Measurements from ENCODE around the gene MTCL1.

MTCL1 gene

DNA sequence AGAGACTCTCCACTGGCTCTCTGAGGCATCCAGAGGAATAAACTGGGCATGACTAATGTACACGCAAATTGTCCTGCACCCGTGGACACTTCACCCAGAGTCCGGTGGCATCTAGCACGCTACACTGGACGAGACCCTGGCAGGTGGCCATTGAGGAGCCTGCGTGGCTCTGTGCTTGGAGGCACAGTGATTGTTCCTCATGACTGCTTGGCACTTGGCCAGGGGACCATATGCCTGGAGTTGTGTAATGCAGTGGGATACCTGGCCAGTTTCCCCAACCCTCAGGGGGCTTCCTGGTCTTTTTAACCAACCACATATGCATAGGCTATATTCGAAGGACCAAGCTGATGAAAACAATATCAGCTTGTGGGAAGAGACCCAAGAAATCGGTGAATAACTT is 66.6 kb downstream of the MTCL1 start:
- DNase-seq (ENCODE audit: low spot score), result no peak

DNA sequence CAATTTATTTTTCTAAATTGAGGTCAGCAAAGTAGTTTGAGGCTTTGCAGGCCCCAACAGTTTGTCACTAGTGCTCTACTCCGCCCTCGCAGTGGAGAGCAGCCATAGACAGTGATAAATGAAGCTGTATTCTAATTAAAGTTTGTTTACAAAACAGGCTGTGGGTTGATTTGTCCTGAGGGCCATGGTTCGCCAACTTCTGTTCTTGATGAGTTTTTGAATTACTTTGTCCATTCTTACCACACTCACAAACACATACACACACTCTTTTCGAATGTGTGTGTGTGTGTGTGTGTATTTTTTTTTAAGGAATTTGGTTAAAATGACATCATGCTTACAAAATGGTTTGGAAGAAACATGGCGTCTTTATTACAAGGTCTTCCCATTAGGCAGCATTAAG is 68.6 kb downstream of the MTCL1 start:
- DNase-seq (ENCODE audit: low spot score), result no peak

DNA sequence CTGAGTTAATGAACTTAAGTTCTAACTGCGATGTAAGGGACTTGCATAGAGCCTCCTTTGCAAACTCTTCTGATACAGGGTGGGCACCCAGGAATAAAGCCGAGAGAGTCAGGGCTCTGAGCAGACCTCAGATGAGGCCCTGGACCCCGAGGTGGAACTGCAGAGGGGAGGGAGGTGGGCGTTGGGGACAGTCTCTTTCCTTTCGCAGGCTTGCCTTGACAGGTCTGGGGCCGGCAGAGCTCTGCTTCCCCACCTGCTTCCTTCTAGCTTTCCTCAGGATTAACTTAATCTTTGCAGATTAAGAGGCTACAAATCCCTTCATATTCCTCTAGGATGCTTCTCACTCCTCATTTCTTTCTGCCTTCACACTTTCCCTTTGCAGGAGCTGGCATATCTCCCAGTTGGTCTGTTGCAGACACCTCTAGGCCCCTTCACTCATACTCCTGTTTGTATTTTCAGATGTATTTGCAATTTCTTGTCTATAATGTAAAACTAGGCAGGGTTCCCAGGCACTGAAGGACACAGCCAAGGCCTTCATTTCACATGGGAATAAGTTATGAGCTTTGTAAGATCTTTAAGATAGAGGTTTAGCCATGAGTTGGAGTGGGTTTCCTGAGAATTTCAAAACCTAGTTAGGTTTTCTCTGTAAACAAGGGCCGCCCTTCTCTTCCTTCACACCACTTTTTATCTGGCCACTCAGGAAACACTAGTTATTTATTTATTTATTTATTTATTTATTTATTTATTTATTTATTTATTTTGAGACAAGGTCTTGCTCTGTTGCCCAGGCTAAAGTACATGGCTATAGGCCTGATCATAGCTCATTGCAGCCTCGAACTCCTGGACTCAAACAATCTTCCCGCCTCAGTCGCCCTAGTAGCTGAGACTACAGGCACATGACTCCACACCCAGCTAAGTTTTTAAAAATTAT is 70.9 kb downstream of the MTCL1 start:
- DNase-seq (ENCODE audit: low spot score), result no peak

DNA sequence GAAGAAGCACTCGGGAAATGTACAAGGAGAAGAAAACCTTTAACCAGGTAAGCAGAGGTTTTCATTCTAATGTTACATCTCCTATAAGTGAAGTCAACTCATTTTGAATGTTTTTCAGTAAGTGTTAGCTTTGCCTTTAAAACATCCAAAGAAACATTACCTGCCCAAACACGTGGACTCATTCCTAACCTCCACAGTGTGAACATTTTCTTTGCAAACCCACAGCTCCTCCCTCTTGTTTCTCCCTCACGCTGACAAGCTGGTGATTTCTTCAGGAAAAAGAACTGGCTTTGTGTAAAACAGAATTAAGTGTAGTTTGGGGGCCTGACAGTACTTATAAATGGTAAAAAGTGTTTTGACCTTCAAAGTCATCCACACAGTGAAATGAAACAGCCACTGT is 72.5 kb downstream of the MTCL1 start:
- no peak for DNase-seq (ENCODE audit: low spot score)

DNA sequence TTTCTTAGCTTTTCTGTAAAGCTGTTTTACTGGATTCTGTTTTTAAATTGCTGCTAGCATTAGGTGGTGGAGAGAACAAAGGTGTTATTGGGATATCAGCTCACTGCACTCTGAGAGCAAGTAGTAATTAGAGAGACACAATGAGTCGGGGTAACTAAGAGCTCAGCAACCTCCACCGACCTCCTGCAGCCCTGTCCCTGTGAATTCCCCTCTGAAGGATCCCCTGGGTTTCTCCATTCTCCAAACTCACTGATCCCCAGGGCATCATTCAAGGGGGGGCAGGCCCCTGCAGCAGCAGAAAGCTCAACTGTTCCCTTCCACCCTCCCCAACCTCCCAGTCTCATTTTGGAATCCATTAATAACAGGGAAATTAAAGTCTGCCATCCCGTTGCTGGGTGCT is 73.0 kb downstream of the MTCL1 start:
- no peak for DNase-seq (ENCODE audit: low spot score)

DNA sequence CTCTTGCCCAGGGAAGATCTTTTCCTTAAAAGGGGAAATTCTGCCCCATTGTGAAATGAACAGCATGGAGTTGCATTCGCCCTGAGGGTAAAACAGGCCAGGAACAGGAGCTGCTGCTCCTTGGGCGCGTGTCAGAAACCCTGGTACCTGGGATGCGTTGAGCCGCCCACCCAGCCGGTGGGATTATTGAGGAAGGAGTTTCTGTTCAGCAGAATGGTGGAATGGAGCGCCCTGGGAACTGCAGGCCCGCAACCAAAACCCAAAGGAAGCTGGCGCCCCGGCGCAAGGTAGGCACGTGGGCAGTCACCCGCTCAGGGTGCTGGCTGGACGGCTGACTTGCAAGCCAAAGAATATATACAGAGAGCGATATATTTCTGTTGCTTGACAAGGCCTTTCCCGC is 73.5 kb downstream of the MTCL1 start:
- DNase-seq (ENCODE audit: low spot score), result no peak

DNA sequence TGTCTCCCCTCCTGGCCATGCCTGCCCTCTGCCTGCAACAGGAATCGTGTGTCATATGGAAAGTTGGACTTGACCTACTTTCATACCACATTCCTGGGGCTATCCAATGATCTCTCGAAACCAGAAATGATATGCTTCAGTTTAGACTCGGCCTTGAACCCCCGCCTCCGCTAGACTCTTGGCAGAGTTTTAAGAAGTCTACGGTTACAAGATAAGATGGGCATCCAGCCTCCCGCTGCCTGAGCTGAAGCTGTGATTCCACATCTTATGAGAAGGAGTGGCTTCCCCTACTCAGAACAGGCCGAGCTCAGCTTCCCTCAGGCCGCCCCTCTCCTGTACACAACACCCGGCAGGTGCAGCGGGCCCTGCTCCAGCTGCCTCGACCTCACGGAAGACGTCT is 73.9 kb downstream of the MTCL1 start:
- DNase-seq (ENCODE audit: low spot score), result no peak

DNA sequence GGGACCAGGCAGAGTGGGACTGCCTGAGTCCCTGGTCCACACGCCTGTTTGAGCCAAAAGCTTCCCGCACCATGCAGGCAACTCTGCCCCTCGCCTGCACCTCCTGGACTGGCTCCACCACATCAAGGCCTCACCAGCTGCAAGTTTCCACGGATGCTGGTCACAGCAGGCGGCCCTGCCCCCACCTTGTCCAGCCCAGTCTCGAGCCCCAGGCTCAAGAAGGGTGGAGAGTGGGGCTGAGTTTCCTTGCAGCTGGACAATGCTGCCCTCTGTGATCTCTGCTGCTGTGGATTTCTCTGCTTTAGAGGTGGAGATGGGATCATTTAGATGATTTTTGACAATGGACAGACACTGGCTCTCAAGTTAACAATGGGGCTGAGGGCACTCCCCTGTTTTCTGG is 74.9 kb downstream of the MTCL1 start:
- peak; percentile 28 for DNase-seq (ENCODE audit: low spot score)

DNA sequence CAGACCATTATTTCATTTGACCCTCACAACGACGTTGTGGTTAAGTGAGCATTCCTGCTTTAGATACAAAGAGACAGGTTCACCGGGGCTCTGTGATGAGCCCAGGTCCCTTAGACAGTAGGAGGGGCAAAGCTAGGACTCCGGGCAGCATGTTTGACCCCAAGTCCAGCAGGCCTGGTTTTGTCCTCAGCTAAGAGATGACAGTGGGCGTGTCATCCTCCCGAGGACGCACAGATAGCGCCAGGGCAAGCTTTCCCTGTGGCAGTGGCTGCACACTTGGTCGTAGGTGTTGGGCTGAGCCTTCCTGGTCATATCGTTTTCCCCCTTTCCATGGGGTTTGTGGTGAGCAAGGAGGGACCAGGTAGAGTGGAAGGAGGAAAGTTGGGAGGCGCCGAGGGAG is 76.3 kb downstream of the MTCL1 start:
- DNase-seq (ENCODE audit: low spot score), result no peak

DNA sequence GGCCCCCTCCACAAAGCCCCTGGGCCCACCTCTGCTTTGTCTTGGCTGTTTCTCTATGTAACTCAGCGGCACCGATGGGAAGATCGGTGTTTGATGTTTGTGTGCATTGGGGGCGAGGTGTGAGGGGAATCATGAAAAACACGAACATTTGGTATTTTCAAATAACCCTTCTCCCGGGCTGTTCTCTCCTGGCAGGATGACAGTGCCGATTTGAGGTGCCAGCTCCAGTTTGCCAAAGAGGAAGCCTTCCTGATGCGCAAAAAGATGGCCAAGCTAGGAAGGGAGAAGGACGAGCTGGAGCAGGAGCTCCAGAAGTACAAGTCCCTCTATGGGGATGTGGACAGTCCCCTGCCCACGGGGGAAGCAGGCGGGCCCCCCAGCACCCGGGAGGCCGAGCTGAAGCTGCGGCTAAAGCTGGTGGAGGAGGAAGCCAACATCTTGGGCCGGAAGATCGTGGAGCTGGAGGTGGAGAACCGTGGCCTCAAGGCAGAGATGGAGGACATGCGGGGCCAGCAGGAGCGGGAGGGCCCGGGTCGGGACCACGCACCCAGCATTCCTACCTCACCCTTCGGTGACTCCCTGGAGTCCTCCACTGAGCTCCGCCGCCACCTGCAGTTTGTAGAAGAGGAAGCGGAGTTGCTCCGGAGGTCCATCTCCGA is 78.1 kb downstream of the MTCL1 start:
- no peak for DNase-seq (ENCODE audit: low spot score)

DNA sequence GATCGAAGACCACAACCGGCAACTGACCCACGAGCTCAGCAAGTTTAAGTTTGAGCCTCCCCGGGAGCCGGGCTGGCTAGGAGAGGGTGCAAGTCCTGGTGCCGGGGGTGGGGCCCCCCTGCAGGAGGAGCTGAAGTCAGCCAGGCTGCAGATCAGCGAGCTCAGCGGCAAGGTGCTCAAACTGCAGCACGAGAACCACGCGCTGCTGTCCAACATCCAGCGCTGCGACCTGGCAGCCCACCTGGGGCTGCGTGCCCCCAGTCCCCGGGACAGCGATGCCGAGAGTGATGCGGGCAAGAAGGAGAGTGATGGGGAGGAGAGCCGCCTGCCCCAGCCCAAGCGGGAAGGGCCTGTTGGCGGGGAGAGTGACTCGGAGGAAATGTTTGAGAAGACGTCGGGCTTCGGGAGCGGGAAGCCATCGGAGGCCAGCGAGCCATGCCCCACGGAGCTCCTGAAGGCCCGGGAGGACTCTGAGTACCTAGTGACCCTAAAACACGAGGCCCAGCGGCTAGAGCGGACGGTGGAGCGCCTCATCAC is 78.7 kb downstream of the MTCL1 start:
- DNase-seq (ENCODE audit: low spot score), result no peak

DNA sequence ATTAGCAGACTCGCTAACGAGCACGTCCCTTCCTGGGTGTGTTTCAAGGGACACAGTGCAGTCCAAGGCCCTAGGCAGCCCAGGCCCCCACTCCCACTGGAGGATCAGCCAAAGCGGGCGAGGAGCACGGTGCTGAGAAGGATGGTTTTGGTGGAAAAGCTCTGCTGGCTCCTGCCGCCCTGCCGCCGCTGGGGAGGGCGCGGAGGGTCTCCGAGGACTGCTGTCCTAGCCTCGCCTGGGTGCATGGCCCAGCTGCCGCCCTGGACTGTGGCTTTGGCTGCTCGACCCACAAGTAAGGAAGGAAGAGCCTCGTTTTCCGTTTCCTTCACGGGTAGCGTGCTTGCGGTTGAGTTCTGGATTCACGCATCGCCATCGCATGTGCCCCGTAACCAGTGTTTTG is 79.9 kb downstream of the MTCL1 start:
- no peak for DNase-seq (ENCODE audit: low spot score)

DNA sequence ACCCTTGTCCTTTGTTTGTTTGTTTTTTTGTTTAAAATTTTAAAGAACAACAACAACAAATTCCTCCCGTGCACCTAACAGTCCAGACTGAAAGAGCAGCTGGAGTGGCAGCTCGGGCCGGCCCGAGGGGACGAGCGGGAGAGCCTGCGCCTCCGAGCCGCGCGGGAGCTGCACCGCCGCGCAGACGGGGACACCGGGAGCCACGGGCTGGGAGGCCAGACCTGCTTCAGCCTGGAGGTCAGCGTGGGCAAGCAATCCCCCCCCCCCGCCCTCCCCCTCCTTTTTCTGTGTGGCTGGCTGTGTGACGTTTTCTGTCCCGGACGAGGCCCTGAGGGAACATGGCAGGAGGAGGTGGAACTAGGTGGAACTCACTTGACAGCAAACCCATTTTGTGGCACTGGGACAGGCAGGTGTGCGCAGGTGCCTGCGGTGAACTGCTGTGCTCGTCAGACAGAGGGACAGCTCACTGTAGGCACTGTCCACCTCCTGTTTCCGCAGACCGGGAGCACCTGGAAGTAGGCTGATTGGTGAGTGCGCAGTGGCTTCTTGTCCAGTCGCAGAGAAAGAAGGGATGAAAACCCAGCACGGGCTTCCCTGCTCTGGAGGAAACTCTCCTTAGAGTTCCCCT is 80.6 kb downstream of the MTCL1 start:
- DNase-seq (ENCODE audit: low spot score), result no peak

DNA sequence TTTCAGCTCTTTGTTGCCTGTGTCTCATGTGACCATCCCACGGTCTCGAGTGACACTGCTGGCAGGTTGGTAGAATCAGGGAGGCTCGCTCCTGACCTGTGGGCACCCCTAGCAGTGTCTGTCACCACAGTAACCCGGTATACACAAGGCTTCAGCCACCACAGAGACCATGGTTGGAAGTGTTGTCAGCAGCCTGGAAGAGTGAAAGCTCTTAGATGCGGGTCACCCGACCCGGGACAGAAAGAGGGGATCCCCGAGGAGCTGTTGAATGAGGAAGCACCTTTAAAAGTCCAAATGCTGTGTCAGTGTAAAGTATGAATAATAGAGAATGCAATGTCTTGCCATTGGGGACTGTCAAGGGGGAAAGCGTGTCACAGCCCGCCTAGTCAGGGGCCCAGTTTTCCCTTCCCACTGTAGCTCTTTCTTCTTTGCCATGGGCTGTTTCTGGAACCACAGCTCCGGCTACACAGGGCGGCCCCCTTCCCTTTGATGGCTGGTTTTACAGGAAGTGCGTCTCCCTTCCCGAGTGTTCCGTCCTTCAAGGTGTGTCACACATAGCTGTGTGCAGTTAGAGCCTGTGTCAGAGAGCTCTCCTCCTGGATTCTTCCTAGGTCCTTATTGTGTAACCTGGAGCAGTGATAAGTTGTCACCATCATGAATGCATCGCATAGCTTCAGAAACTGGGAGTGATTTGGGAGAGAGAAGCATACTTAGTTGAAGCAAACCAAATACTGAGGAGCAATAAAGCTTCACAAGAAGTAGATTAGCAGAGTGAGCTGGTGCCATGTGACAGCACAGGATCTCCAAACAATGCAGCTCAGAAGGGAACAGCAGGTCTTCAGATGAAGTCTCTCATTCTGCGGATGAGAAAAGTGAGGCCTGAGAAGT is 81.4 kb downstream of the MTCL1 start:
- no peak for DNase-seq (ENCODE audit: low spot score)

DNA sequence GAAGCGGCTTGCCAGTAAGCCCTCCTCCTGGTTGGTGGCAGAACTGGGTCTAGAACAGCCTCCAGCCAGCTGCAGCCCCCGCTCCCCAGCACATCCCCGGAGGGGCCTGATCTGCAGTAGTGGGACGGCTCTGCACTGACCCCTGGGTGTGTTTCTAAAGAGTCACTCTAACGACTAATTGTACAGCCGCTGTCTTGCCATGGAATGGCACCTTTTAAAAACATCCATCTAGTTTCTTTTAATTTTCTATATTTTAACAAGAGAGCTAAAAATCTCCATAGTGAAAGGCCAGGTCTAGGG is 82.0 kb downstream of the MTCL1 start:
- DNase-seq (ENCODE audit: low spot score), result peak; percentile 32

DNA sequence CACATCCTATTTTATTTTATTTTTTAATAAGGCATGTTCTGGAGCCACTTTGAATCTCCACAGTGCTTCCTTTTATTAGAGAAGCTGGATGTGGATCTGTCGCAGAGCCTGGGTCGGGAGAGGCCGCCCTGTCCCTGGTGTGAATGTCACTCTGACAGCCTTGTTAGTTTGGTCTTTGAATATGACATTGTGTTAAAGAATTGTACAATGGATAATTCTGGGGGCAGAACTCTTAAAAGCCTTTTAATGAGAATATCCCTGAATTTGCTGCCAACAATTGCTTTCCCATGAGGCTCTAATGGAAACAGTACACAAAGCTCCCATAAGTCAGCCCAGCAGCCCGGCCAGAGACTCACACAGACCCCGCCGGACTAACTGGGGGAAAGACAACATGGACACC is 82.4 kb downstream of the MTCL1 start:
- peak; percentile 50 for DNase-seq (ENCODE audit: low spot score)

DNA sequence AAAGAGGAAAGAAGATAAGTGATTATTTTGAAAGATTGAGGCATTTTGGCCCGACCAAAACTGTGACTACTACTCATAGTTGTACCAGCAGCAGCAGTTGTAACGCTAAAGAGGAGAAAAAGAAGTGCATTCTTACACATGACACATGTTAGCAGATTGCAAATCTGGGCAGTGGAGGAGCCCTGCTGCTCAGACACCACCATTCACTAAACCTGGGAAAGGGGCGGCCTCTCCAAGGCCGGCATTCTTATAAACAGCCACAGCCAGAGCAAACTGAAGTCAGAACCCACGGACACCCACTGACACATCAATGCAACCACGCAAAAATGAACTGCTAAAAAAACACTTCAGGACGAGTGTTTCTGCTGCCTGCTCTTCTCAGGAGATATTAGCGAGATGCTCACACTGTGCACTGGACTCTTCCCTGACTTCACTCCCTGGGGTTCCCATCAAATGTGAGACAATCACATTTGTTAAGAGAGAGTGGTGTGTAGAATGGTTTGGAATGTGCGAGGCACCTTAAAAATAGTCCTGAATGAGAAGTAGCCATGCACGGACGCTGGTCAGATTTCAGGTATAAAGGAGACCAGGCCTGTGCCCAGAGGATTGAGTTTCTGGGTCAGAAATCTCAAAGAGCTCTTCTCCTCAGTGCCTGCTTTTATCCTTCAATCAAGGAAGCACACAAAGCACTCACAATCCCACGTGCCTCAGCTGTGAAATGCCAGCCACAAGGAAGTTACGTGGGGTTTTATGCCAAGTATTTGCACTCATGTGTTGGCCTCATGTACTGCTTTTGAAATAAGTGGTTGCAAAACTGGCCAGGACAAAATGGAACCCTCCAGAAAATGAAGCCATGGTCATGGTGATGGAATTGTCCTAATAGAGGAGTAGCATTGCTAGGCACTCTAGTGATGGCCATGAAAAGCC is 83.4 kb downstream of the MTCL1 start:
- no peak for DNase-seq (ENCODE audit: low spot score)

DNA sequence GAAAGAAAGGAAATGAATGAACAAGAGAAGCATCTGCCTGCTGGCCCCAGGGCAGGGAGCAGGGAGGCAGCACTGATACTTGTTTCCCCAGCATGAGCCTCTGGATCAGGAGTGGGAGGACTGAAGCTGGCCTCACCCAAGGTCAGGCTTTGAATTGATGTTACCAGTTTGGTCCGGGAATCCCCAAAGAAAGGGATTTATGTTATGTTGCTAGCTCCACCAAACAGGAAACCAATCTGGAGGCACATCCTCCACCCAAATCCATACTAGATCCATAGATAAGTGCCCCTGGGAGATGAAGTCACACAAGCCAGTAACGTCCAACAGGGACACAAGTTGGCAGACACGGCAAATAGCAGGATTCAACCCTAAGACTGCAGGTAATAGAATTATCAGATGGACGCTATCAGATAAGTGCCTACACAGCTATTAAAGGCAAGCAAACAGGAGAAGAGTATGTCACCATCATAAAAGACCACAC is 85.9 kb downstream of the MTCL1 start:
- no peak for DNase-seq (ENCODE audit: low spot score)

DNA sequence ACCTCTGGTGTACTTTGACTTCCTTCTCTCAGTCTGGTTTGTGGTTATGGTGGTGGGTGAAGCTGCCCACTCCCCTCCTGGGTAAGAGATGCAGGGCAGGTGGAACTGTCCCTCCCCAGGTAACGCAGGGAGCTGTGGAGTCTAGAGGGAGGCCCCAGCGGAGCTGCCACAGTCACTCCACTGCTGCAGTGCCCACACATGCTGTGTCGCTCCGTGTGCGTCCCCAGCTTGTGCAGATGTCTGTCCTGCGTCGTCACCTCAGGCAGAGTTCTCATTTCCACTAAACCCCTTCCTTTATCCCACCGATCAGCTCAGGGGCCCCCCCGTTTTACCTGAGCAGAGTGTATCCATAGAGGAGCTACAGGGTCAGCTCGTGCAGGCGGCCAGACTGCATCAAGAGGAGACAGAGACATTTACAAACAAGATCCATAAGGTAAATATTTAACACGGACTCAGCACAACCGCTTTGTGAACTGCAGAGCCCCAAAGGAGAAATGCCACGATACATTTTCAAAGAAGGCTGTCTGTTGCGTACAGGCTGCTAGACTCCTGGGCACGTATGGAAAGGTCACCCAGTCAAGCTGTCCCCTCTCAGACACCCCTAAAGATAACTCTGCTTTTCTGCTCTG is 87.4 kb downstream of the MTCL1 start:
- DNase-seq (ENCODE audit: low spot score), result no peak

DNA sequence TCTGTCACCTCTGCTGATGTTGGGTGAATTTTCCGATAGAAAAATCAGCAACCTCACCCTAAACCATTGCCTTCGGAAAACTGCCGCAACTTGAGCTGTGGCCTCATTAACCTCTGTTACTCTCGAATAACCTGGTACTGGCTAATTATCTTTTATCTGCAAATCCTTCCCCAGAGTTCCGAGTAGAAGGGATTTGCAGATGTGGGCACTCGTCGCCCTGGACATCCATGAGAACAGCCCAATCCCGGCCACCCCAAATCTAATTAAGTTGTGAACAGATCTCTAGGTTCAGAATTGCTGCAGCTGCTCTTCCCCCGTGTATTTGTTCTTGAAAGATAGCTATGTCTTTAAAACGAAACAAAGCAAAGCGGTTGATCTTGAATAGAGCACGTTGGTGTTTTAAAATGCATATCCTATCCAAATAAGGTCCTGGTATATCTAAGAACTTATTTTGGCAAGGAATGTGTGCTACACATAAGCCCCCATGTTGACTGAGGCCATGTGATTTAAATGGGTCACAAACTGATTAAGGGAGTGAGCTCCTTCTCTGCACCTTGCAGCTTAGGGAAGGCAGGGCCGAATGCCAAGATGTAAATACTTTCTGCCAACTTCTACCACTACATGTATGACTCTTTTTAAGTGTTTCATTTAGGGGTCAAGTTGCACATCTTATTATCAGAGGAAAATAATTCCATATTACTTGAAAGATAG is 88.2 kb downstream of the MTCL1 start:
- no peak for DNase-seq (ENCODE audit: low spot score)

All from globus pallidus (tissue), 1 donor.